H4 (cell line): ENCODE results near the gene CD302. TPM values are rescaled to one million over a fixed set of nuclear protein-coding genes. Genes with fewer than 3 reads are reported as not detected.
"Not testable (repeated sequence)": the region's sequence is repeated elsewhere in the genome, so short reads cannot be mapped to it uniquely, and the experiment has no call there.

Experiments
- DNase-seq: peaks from one replicate; pipeline ENCODE4 v3.0.0-alpha.2; 2015; ENCODE audit warnings: low spot score
- total RNA-seq: library from RNA; depleted of rRNA; stranded (reverse); fragments of >200 nt; shearing (Covaris generic); gene quantifications from 2 replicates; pipeline ENCODE4 v1.2.3, GENCODE V29; 2014

Gene CD302
- total RNA-seq, 1 experiment from 2014 or later, result 14.9 TPM

- no peak for DNase-seq
Observed at GRCh38 chr2:159793326-159793725, 4.7 kb downstream of the CD302 start.

GRCh38 chr2:159792599-159792998, 5.4 kb downstream of the CD302 start:
- DNase-seq, result no peak

GRCh38 chr2:159792036-159792435, 6.0 kb downstream of the CD302 start:
- no peak for DNase-seq

GRCh38 chr2:159790323-159790722, 7.7 kb downstream of the CD302 start:
- no peak for DNase-seq

GRCh38 chr2:159788253-159788652, 9.8 kb downstream of the CD302 start:
- DNase-seq, result no peak

GRCh38 chr2:159787647-159788046, 10.4 kb downstream of the CD302 start:
- DNase-seq, result not testable (repeated sequence)

- no peak for DNase-seq
Observed at GRCh38 chr2:159786938-159787337, 11.1 kb downstream of the CD302 start.

GRCh38 chr2:159785195-159785594, 12.8 kb downstream of the CD302 start:
- no peak for DNase-seq

- DNase-seq, result not testable (repeated sequence)
Observed at GRCh38 chr2:159784744-159785143, 13.3 kb downstream of the CD302 start.

- no peak for DNase-seq
Observed at GRCh38 chr2:159783556-159783955, 14.5 kb downstream of the CD302 start.

- no peak for DNase-seq
Observed at GRCh38 chr2:159776321-159776720, 21.7 kb downstream of the CD302 start.

GRCh38 chr2:159775021-159775420, 23.0 kb downstream of the CD302 start:
- no peak for DNase-seq

- DNase-seq, result no peak
Observed at GRCh38 chr2:159774370-159774990, 23.5 kb downstream of the CD302 start.

GRCh38 chr2:159773886-159774285, 24.1 kb downstream of the CD302 start:
- no peak for DNase-seq

- DNase-seq, result no peak
Observed at GRCh38 chr2:159773426-159773825, 24.6 kb downstream of the CD302 start.

- DNase-seq, result no peak
Observed at GRCh38 chr2:159769147-159769546, 28.9 kb downstream of the CD302 start.

- no peak for DNase-seq
Observed at GRCh38 chr2:159762075-159762474, 35.9 kb downstream of the CD302 start.

- no peak for DNase-seq
Observed at GRCh38 chr2:159760326-159760725, 37.7 kb downstream of the CD302 start.

- no peak for DNase-seq
Observed at GRCh38 chr2:159759577-159759976, 38.4 kb downstream of the CD302 start.

GRCh38 chr2:159758686-159759085, 39.3 kb downstream of the CD302 start:
- DNase-seq, result no peak

- DNase-seq, result no peak
Observed at GRCh38 chr2:159758239-159758638, 39.8 kb downstream of the CD302 start.

GRCh38 chr2:159755788-159756187, 42.2 kb downstream of the CD302 start:
- peak; percentile 29 for DNase-seq

GRCh38 chr2:159755014-159755413, 43.0 kb downstream of the CD302 start:
- no peak for DNase-seq

GRCh38 chr2:159753797-159754196, 44.2 kb downstream of the CD302 start:
- no peak for DNase-seq
